GM18873 (cell line): ENCODE measurements around the gene VPS54.
"Not testable (repeated sequence)": the region's sequence is repeated elsewhere in the genome, so short reads cannot be mapped to it uniquely, and the experiment has no call there.

Experiments
- ATAC-seq: cut with Tn5 transposase; IDR thresholded peaks from one replicate; pipeline ENCODE4 v1.9.1; 2021; ENCODE audit warnings: mild to moderate bottlenecking, moderate library complexity, moderate number of reproducible peaks; ENCODE audit not compliant: unreplicated experiment, low FRiP score

Gene VPS54

DNA sequence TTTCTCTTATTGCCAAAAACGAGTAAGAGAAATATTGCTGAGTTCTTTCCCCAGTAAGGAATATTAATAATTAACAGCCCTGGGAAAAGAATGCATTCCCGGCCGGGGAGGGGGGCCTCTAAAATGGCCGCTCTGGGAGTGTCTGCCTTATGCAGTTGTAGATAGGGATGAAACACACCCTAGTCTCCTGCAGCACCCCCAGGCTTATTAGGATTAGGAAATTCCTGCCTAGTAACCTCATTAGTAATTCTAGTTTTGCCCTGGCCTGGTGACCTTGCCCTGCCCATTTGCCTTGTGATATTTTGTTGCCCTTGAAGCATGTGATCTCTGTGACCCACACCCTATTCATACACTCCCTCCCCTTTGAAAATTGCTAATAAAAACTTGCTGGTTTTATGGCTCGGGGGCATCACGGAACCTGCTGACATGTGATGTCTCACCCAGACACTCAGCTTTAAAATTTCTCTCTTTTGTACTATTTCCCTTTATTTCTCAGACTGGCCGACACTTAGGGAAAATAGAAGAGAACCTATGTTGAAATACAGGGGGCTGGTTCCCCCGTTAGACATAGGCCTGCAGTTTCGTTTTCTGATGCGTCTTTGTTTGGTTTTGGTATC lies 22.5 kb downstream of the VPS54 start:
- ATAC-seq, result not testable (repeated sequence)

DNA sequence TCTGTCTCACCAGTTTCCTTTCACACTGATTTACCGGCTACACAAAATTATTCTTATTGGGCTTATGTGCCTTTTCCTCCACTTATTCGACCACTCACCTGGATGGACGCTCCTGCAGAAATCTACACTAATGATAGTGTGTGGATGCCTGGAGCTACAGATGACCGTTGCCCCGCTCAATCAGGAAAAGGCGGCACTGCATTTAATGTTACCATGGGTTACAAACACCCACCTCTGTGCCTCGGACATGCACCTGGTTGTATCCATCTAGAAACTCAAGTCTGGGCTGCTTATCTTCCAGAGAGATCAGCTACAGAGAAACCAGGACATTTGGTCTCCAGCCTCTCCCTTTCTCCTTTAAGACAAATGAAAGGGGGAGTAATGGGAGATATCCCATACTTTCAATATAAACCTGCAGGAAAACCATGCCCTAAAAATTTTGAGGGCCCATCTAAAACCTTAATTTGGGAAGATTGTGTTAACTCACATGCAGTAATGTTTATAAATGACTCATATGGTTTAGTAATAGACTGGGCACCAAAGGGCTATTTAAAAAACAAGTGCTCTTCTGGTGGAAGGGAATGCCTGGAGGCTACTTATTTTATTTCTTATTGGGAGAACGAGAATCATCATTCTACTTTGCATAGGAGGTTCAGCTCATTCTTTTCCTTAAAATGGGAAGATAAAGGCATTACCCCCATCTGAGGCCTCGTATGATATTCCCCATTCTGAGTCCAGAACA lies 24.7 kb downstream of the VPS54 start:
- ATAC-seq, result not testable (repeated sequence)

DNA sequence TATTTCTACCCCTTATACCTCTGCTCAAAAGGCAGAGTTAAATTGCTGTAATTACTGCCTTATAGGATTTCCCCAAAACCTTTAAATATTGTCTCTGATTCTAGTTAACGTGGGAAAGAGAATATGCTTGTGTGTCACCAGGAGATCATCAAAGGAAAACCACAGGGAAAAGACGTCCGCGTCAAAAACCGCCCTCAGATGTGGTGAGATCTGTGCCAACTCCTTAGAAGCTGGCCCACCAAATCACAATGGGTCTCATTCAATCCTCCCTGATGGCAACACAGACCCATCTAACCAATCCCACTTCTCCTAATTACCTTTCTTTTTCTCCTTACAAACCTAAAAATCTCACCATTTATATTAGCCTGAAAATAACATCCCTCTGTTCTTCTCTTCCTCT lies 25.4 kb downstream of the VPS54 start:
- ATAC-seq, result no peak

DNA sequence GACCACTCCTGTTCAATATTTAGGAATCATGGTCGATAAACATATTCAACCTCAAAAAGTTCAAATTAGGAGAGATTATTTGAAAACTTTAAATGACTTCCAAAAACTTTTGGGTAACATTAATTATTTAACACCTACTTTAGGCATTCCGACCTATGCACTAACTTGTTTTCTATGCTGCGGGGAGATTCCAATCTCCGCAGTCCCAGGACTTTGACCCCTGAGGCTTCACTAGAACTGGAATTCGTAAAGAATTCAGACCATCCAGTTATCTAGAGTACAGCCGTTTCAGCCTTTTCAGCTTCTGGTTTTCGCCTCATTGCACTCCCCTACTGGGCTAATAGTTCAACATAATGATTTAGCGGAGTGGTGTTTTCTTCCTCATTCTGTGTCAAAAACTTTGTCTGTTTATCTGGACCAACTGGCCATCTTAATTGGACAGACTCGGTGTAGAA lies 26.1 kb downstream of the VPS54 start:
- ATAC-seq, result not testable (repeated sequence)

DNA sequence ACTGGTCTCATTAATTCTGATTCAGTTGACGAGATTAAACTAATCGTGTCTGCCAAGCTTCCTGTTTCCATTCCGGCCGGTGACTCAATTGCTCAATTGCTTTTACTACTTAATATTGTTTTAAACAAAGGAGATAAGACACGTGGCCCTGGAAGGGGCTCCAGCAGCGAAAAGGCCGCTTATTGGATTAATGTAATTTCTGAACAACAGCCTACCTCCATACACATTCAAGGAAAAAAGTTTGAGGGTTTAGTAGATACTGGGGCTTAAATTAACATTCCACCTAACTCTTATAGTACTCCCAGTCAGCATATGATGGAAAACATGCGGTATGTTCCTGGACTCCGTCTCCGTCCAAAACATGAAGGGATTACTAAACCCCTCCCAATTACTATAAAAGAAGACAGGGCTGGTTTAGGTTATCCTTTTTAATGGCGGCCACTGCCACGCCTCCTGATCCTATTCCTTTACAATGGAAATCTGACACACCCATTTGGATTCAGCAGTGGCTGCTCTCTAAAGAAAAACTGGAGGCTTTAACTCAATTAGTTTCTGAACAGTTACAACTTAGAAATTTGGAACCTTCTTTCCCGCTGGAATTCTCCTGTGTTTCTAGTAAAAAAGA lies 27.1 kb downstream of the VPS54 start:
- ATAC-seq, result no peak

DNA sequence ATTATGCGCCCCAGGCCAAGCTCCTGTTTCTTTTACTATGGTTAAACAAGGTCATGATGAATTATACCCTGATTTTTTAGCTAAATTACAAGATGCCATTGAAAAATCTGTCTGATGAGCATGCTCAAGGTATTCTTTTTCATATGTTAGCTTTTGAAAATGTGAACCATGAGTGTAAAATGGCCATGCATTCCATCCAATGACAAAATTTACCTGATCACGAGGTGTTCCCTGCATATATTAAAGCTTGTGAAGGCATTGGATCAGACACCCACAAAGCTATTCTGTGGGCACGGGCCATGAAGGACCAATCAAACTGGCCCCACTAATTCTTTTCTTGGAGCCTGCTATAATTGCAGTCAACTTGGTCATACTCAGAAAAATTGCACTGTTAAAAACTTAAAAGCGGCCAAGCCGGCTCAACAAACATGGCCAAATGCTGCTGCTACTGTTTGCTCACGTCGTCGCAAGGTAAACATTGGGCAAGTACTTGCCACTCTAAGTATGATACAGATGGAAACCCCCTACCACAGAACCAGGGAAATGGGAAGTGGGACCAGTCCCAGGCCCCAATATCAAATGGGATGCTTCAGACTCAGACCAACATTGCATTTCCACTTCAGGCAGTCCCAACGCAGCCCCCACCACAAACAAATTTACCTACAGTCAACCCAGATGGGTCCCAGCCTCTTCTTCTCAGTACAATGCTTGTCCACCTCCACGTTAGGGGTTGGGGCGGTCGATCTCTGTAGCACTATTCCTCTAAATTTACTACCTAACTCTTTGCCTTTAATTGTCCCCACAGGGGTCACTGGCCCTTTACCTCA lies 27.8 kb downstream of the VPS54 start:
- ATAC-seq, result not testable (repeated sequence)

DNA sequence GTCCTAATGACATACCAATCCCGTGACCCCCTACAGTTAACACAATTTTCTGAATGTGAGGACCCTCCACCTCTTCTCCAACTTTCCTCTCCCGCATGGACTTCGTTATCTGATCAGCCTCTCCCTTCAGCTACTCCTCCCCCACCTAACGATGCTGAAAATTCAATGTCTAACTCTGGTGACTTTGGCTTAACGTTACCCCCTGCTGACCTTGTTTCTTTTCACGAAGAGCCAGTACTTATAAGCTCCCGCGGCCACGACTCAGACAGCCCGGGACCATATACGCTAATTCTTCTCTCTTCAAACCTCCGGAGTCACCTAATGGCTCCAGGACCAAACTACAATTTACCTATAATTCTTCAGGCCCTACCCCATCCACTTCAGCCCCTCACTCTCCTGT lies 29.2 kb downstream of the VPS54 start:
- ATAC-seq, result no peak

DNA sequence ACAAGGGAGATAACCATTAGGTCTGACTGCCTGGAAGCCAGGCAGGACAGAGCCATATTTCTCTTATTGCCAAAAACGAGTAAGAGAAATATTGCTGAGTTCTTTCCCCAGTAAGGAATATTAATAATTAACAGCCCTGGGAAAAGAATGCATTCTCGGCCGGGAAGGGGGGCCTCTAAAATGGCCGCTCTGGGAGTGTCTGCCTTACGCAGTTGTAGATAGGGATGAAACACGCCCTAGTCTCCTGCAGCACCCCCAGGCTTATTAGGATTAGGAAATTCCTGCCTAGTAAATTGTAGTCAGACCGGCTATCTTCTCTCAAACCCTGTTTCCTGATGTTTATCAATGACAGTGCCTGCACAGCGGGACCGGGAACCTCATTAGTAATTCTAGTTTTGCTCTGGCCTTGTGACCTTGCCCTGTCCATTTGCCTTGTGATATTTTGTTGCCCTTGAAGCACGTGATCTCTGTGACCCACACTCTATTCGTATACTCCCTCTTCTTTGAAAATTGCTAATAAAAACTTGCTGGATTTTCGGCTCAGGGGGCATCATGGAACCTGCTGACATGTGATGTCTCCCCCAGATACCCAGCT lies 30.3 kb downstream of the VPS54 start:
- ATAC-seq, result not testable (repeated sequence)

DNA sequence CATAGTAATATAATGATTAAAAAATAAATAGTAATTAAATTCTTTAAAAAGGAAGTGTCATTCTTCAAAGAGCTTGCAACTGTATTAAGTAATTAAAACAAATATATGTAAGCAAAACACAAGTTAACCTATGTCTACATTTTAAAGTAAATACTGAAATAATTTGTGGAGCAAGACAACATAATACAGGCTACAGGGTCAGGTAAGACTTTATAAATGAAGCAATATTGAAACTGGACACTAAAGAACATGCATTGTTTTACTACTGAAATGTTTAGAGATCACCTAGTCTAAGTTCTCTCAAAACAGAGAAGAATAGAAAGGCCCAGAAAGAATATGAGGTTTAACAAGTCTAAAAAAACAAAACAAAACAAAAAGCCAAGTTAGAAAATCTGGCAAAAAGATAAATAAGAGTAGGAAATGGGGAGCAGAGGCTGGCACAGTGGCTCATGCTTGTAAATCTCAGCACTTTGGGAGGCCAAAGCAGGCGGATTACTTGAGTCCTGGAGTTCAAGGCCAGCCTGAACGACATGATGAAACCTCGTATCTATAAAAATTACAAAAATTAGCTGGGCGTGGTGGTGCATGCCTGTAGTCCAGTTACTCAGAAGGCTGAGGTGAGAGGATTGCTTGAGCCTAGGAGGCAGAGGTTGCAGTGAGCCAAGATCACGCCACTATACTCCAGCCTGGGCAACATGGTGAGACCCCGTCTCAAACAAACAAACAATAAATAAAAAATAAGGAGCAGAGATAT lies 34.4 kb downstream of the VPS54 start:
- ATAC-seq, result no peak

DNA sequence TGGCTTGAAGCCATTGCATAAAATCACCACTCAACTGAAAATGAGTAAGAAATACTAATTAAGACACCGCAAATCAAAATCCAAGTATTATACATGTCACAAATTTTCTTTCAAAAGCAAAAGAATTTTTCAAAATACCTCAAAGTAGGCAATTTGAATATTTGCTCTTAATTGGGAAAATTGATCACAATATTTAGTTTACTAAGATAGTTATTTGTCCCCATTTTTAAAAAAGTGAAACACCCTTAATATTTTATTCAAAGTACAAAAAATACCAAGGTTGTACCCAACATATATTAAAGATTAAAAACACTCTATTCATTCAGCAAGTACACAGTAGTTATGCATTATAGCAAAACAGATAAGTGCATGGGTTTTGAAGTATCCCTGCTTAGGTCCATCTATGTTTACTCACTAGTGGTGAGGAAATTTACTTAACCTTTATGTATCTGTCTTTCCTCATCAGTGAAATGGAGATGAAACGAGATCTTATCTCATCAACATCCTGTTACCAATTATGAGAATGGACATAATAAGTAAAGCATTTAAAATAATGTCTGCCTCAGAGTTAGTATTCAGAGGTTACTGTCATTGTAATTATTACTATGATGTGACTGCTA lies 35.1 kb downstream of the VPS54 start:
- no peak for ATAC-seq

DNA sequence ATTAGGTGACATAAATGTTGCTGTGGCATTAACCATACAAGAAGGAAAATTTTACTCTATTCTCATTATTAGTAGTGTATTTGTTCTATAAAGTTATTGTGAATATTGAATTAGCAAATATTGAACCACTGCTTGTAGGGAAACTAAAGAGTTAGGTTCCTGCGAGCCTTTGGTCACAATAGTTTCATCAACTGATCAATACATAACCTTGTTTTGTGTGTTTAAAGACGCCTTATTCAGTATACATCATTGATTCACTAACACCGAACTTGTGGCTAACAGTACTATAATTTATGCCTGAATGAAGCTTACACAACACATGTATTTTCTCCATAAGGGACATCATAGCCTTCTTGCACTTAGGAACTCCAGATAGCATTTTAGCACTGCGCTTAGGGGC lies 36.9 kb downstream of the VPS54 start:
- no peak for ATAC-seq

DNA sequence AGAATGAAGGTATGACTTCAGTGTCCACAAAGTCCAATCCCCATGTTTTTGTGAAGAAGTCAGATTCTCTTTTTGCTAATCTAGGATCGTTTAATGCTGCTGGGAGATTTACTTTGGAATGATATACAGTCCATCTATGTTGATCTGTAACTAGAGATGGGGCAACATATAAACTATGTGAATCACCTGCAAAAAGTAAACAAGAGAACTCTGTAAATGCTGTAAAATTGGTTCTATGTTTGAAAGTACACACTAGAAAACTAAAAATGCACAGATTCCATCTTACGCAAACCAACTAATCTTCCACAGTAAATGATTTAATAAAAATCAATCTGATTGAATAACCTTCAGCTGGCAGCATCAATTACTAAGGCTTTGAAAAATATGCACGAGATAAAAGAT lies 37.5 kb downstream of the VPS54 start:
- ATAC-seq, result no peak

DNA sequence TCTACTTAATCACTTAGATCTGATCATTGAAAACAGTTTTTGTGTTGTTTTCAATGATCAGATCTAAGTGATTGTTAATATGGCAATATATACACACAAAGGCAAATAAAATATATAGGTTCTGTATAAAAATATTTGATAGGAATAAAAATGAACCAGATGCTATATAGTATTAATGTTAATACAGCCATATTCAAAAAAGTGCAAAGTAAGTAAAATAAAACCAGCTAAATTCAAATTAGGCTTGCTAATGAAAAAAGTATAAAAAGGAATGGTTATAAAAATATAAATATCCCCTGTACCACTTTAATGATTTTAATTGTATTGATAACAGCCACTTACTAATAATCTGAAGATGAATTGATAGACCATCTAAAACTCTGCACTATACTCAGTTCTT lies 38.4 kb downstream of the VPS54 start:
- no peak for ATAC-seq

DNA sequence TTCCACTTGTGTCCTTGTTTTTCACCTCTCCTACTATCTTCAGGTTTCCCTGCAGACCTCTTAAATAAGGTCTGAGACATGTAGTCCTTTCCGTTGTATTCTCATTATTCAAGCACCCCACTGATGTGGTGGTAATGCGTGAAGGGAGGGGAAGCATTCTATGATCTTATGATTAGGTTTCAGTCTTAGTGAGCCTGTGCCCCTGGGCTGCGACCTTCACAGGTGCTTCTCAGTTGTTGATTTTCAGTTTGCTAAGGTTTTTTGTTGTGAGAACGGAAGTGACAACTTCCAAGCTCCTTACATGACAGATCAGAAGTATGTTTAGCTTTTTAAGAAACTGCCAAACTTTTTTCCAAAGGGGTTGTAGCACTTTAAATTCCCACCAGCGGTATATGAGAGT lies 41.3 kb downstream of the VPS54 start:
- ATAC-seq, result peak; percentile 85

DNA sequence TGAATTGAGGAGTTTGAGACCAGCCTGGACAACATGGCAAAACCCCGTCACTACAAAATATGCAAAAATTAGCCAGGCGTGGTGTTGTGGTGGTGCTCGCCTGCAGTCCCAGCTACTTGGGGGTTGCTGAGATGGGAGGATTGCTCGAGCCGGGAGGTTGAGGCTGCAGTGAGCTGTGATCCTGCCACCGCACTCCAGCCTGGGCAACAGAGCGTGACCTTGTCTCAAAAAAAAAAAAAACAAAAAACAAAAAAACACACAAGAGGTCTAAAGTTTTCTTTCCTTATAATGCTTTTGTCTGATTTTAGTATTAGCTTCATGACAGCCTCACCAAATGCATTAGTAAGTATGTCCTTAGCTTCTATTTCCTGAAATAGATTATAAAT lies 43.1 kb downstream of the VPS54 start:
- ATAC-seq, result no peak

DNA sequence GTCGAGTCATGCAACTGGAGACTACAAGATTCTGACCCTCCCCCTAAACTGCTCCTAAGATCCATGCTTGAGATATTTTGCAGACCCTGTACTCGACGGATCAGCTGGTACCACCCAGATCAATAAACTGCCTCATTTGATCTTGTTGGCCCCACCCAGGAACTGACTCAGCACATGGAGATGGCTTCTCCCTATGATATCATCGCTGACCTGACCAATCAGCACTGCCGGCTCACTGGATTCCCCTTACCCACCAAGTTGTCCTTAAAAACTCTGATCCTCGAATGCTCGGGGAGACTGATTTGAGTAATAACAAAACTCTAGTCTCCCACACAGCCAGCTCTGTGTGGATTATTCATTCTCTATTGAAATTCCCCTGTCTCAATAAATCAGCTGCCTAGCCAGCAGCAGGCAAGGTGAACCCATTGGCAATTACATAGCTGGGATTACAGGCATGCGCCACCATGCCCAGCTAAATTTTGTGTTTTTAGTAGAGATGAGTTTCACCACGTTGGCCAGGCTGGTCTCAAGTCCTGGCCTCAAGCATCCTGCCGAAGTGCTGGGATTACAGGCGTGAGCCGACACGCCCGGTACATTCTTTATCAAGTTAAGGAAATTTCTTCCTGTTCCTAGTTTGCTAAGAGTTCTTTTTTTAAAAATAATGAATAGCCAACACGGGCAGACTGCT lies 43.6 kb downstream of the VPS54 start:
- ATAC-seq, result no peak

DNA sequence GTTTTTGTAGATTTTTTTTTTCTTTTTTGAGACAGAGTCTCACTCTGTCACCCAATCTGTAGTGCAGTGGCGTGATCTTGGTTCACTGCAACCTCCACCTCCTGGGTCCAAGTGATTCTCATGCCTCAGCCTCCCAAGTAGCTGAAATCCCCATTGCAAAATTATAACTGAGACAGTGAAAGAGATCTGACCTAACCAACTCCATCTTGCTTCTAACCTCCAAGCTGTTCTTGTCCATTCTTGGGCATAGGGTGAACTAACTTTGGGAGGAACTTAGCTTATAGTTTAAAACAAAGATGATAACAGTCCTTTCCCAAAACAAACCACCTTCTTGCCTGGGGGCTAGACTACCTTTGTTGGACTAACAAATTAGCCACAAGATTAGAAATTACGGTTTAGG lies 44.2 kb downstream of the VPS54 start:
- ATAC-seq, result not testable (repeated sequence)

DNA sequence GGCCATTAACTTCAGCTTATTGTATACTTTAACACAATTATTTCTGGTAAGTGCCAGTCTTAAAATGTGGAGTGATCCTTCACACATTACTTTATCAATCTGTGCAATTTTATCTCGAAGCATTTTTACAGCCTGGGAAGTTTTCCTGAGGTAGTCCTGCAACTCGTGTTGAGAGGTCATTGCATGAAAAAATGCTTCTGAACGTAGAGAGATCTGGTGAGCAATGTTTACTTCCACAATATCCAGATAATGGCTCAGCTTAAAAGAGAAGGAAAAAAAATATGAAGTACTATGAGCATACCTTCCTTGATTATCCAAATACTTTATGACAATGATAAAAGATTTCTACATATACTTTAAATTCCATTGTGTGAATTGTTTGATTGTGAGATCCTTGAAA lies 57.0 kb downstream of the VPS54 start:
- ATAC-seq, result no peak

DNA sequence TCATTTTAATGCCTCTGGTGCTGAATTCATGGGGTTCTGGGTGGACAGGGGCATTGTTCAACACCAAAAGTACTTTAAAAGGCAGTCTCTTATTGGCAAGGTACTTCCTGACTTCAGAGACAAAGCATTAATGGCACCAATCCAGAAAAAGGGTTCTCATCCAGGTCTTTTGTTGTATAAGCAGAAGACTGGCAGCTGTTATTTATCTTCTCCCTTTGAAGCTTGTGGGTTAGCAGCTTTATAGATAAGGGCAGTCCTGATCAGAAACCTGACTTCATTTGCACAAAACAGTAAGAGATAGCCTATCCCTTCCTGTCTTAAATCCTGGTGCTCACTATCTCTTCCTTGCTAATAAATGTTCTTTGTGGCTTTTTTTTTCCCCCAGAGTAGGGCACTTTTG lies 68.8 kb downstream of the VPS54 start:
- no peak for ATAC-seq
